Gastroesophageal sphincter (tissue), 3 donors: ENCODE measurements around the gene MARVELD3.
A peak's percentile ranks its signal among the peaks of the same experiment; 100 is the strongest.

Source experiments
- EP300 ChIP-seq: sonication (generic); formaldehyde crosslinking; IDR thresholded peaks from one replicate; pipeline ENCODE4 v1.6.1; 2017; ENCODE audit warnings: antibody characterized with exemption, mild to moderate bottlenecking
- POLR2A ChIP-seq, 2 donors: fragments of 450-650 bp; IDR thresholded peaks; one replicate each; pipeline ENCODE4 v1.6.1; 2017; ENCODE audit warnings: antibody characterized with exemption in 2 of 2, mild to moderate bottlenecking in 2 of 2, moderate library complexity in 1 of 2
- TF ChIP-seq, protein P1 (sequence below), 4 experiments: fragments of 200-600 bp in 2 of 4; fragments of 450-650 bp in 2 of 4; sonication (generic) in 1 of 4; IDR thresholded peaks; one replicate each; pipeline ENCODE4 v1.5.1; 2017 to 2019; ENCODE audit warnings: antibody characterized with exemption in 4 of 4, mild to moderate bottlenecking in 2 of 4, moderate library complexity in 2 of 4

DNA sequence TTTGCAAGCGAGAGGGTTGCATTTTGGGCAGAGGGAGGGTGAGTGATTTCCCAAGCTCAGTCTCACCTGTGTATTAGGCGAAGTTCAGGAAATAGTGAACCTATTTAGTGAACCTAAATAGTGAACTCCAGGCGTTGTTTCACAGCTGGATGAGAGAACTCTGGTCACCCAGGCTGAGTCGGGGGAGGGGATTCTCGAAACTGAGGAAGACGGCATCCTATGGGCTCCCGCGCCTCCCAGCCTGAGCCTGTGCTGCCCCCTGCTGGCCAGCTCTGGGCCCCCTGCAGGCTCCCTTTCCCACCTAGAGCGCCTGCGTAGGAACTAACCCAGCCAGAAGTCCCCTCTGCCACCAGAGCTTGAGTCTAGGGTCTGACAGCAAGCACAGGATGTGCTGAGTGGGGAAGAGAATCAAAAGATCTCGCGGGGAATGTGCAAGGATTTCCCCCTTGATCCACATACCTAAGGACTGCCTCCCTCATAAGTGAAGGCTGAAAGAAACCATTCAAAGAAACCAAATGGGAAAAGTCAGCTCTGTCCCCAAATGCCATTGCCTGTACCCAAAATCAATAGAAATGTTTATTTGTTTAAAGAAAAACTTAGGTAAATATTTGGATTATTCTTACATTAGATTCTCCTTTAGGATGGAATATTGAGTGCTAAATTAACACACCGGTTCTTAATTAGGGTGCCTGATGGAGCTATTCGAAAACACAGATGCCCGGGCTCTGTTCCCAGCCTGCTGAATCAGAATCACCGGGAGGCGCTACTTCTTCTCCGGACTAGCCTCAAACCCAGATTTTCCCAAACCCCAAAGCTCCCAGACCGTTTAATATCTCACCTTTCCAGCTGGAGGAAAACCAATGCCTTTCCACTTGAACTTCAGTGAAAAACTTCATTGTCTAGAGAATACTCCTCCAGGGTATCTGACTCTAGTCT, 14.8 kb upstream of the MARVELD3 start:
- TF ChIP-seq, protein P1, sequence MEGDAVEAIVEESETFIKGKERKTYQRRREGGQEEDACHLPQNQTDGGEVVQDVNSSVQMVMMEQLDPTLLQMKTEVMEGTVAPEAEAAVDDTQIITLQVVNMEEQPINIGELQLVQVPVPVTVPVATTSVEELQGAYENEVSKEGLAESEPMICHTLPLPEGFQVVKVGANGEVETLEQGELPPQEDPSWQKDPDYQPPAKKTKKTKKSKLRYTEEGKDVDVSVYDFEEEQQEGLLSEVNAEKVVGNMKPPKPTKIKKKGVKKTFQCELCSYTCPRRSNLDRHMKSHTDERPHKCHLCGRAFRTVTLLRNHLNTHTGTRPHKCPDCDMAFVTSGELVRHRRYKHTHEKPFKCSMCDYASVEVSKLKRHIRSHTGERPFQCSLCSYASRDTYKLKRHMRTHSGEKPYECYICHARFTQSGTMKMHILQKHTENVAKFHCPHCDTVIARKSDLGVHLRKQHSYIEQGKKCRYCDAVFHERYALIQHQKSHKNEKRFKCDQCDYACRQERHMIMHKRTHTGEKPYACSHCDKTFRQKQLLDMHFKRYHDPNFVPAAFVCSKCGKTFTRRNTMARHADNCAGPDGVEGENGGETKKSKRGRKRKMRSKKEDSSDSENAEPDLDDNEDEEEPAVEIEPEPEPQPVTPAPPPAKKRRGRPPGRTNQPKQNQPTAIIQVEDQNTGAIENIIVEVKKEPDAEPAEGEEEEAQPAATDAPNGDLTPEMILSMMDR (IDR thresholded peaks at IDR 0.05): peak; percentile 29 to 84 (median 47)
- no peak for TF ChIP-seq POLR2A (IDR thresholded peaks at IDR 0.05)
- no peak for TF ChIP-seq EP300
